ENCODE results near the gene ZNF773.

DNA sequence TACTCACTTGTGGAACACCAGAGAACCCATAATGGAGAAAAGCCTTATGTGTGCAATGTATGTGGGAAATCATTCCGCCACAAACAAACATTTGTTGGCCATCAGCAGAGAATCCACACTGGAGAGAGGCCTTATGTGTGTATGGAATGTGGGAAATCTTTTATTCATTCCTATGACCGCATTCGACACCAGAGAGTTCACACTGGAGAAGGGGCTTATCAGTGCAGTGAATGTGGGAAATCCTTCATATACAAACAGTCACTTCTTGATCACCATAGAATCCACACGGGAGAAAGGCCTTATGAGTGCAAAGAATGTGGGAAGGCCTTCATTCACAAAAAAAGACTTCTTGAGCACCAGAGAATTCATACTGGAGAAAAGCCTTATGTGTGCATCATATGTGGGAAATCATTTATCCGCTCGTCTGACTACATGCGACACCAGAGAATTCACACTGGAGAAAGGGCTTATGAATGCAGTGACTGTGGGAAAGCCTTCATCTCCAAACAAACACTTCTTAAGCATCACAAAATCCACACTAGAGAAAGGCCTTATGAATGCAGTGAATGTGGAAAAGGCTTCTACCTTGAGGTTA lies 38.3 kb downstream of the ZNF773 start:
- no peak for TF ChIP-seq POLR2AphosphoS5 (IDR thresholded peaks at IDR 0.05; ENCODE audit: low read depth, low read length)
- no peak for TF ChIP-seq TAF1 (IDR thresholded peaks at IDR 0.05; ENCODE audit: borderline replicate concordance, insufficient read depth, low read length)
- TF ChIP-seq, protein P1, sequence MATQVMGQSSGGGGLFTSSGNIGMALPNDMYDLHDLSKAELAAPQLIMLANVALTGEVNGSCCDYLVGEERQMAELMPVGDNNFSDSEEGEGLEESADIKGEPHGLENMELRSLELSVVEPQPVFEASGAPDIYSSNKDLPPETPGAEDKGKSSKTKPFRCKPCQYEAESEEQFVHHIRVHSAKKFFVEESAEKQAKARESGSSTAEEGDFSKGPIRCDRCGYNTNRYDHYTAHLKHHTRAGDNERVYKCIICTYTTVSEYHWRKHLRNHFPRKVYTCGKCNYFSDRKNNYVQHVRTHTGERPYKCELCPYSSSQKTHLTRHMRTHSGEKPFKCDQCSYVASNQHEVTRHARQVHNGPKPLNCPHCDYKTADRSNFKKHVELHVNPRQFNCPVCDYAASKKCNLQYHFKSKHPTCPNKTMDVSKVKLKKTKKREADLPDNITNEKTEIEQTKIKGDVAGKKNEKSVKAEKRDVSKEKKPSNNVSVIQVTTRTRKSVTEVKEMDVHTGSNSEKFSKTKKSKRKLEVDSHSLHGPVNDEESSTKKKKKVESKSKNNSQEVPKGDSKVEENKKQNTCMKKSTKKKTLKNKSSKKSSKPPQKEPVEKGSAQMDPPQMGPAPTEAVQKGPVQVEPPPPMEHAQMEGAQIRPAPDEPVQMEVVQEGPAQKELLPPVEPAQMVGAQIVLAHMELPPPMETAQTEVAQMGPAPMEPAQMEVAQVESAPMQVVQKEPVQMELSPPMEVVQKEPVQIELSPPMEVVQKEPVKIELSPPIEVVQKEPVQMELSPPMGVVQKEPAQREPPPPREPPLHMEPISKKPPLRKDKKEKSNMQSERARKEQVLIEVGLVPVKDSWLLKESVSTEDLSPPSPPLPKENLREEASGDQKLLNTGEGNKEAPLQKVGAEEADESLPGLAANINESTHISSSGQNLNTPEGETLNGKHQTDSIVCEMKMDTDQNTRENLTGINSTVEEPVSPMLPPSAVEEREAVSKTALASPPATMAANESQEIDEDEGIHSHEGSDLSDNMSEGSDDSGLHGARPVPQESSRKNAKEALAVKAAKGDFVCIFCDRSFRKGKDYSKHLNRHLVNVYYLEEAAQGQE (IDR thresholded peaks at IDR 0.05; ENCODE audit: insufficient read depth in 1 of 2, low read depth in 2 of 2, low read length in 2 of 2), result no peak
- TF ChIP-seq SIN3A (IDR thresholded peaks at IDR 0.05; ENCODE audit: borderline replicate concordance, insufficient read depth, low read length), result no peak

Data from PFSK-1 (cell line).